Mesodermal cell (in vitro differentiated cells): Measurements from ENCODE around the gene ZSCAN30.

Experiments
- H3K27ac ChIP-seq: 2 replicates; pipeline ENCODE4 v1.7.0; 2013; ENCODE audit warnings: mild to moderate bottlenecking, low read depth, low read length, moderate library complexity; ENCODE audit not compliant: severe bottlenecking
- H3K36me3 ChIP-seq: 2 replicates; pipeline ENCODE4 v1.7.1; 2013; ENCODE audit warnings: mild to moderate bottlenecking, low read length, moderate library complexity; ENCODE audit not compliant: control insufficient read depth, insufficient read depth
- H3K4me1 ChIP-seq: one replicate; pipeline ENCODE4 v1.7.1; 2013; ENCODE audit warnings: mild to moderate bottlenecking, low read length; ENCODE audit not compliant: insufficient read depth, control insufficient read depth, poor library complexity, severe bottlenecking
- H3K4me3 ChIP-seq: 2 replicates; pipeline ENCODE4 v1.7.0; 2013; ENCODE audit warnings: low read length, control low read depth, mild to moderate bottlenecking; ENCODE audit not compliant: insufficient read depth, poor library complexity, severe bottlenecking; ENCODE audit errors: extremely low read depth
- H3K9me3 ChIP-seq: 2 replicates; pipeline ENCODE4 v1.7.1; 2013; ENCODE audit warnings: mild to moderate bottlenecking, low read length, moderate library complexity; ENCODE audit not compliant: control insufficient read depth
- WGBS, 2 experiments: methylation state at CpG; one replicate each; pipeline ENCODE4 v1.1.5; 2013; ENCODE audit warnings: missing lambda C conversion rate in 2 of 2; ENCODE audit not compliant: insufficient coverage in 2 of 2; 5-methylcytosine and 5-hydroxymethylcytosine counted together

ZSCAN30 gene

GRCh38 chr18:35282353-35282752 lies 7.7 kb downstream of the ZSCAN30 start:
- Histone ChIP-seq H3K4me3 (no peak overlapping the region), H3K27ac (no peak overlapping the region), H3K4me1 (peaks cover 10% of the 10 kb centered on the region), H3K36me3 (peaks cover 14% of the 10 kb centered on the region), H3K9me3 (peaks cover 35% of the 10 kb centered on the region)
- 40 to 80% methylated on average over 1 of the region's 1 CpG for WGBS, 2 experiments

- Histone ChIP-seq H3K27ac (no peak overlapping the region), H3K9me3 (peaks cover 30% of the 10 kb centered on the region), H3K36me3 (peaks cover 4% of the 10 kb centered on the region), H3K4me3 (no peak overlapping the region), H3K4me1 (peaks cover 10% of the 10 kb centered on the region)
Observed at GRCh38 chr18:35278969-35279368, 11.1 kb downstream of the ZSCAN30 start.

DNA sequence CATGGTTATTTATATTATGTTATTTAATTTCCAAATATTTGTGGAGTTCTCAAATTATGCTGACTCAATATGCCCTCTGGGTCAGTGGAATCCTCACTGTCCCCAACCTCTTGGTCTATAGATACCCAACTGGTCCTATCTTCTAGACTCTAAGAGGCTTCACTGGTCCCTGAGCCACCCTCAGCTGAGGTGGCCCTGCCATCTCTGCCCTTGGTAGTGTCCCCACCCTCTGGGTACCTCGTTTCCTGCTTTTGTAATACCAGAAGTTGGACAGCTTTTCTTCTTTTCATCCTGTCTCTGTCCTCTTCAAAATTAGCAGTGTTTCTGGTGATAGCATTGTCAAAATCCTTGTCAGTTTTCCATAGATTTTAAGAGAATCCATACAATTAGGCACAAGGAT lies 11.9 kb downstream of the ZSCAN30 start:
- H3K9me3 ChIP-seq: peaks cover 25% of the 10 kb centered on the region
- WGBS, 2 experiments: 83 to 100% methylated on average over 1 of the region's 1 CpG

DNA sequence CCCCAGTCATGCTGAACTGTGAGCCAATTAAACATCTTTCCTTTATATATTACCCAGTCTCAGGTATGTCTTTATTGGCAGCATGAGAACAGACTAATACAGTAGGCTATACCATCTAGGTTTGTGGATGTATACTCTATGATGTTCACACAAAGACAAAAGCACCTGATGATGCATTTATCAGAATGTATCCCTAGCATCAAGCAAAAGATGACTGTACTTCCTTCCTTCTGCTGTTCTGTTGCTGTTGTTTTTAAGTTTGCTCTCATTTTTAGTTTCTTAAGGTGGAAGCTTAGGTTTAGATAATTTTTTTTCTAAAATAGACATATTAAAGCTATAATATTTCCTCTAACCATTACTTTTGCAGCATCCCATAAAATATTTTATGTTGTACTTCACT lies 12.4 kb downstream of the ZSCAN30 start:
- peaks cover 8% of the 10 kb centered on the region for H3K4me1 ChIP-seq
- H3K4me3 ChIP-seq: no peak overlapping the region
- H3K27ac ChIP-seq: no peak overlapping the region
- H3K9me3 ChIP-seq: peaks cover 21% of the 10 kb centered on the region
- no peaks in the 10 kb centered on the region for H3K36me3 ChIP-seq

More for the DNA sequence above, 11.9 kb downstream of the ZSCAN30 start:
- Histone ChIP-seq H3K4me3 (no peak overlapping the region), H3K4me1 (peaks cover 10% of the 10 kb centered on the region), H3K36me3 (no peaks in the 10 kb centered on the region), H3K27ac (no peak overlapping the region)

DNA sequence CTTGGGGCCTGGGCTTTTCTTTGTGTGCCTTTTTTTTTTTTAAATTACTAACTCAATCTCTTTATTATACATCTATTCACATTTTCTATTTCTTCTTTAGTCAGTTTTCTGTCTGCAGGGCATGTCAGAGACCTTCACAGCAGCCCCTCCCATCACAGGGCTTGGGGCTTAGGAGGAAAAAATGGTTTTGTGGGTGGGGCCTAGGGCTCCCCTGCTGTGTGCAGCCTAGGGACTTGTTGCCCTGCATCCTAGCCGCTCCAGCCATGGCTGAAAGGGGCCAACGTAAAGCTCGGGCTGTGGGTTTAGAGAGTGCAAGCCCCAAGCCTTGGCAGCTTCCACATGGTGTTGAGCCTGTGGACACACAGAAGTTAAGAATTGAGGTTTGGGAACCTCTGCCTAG lies 13.8 kb downstream of the ZSCAN30 start:
- Histone ChIP-seq H3K4me1 (no peaks in the 10 kb centered on the region), H3K27ac (no peak overlapping the region), H3K4me3 (no peak overlapping the region), H3K9me3 (peaks cover 21% of the 10 kb centered on the region), H3K36me3 (no peaks in the 10 kb centered on the region)
- WGBS, 2 experiments: 94 to 100% methylated on average over 2 to 3 of the region's 3 CpGs

DNA sequence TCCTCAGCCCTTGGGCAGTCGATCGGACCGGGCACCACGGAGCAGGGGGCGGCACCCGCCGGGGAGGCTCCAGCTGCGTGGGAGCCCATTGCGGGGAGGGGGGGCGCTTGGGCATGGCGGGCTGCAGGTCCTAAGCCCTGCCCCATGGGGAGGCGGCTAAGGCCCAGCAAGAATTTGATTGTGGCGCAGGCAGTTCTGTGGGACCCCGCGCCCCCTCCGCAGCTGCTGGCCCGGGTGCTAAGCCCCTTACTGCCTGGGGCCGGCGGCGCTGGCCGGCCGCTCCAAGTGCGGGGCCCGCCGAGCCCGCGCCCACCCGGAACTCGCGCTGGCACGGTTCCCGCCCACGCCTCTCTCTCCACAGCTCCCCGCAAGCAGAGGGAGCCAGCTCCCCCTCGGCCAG lies 18.4 kb downstream of the ZSCAN30 start:
- WGBS, 2 experiments: 89 to 94% methylated on average over 33 to 34 of the region's 35 CpGs
- Histone ChIP-seq H3K36me3 (no peaks in the 10 kb centered on the region), H3K4me3 (no peak overlapping the region), H3K4me1 (no peaks in the 10 kb centered on the region), H3K27ac (no peak overlapping the region), H3K9me3 (peaks cover 16% of the 10 kb centered on the region)

- Histone ChIP-seq H3K27ac (no peak overlapping the region), H3K9me3 (peaks cover 12% of the 10 kb centered on the region), H3K36me3 (no peaks in the 10 kb centered on the region), H3K4me3 (no peak overlapping the region), H3K4me1 (no peaks in the 10 kb centered on the region)
- 93 to 100% methylated on average over 2 of the region's 2 CpGs for WGBS, 2 experiments
Observed at GRCh38 chr18:35268821-35269220, 21.2 kb downstream of the ZSCAN30 start.

- H3K4me1 ChIP-seq: no peaks in the 10 kb centered on the region
- H3K9me3 ChIP-seq: peaks cover 8% of the 10 kb centered on the region
- WGBS, 2 experiments: 90 to 93% methylated on average over 30 of the region's 30 CpGs
- no peak overlapping the region for H3K27ac ChIP-seq
- no peak overlapping the region for H3K4me3 ChIP-seq
- peaks cover 8% of the 10 kb centered on the region for H3K36me3 ChIP-seq
Observed at GRCh38 chr18:35267809-35268208, 22.2 kb downstream of the ZSCAN30 start.

GRCh38 chr18:35267161-35267651 lies 22.8 kb downstream of the ZSCAN30 start:
- peaks cover 14% of the 10 kb centered on the region for H3K36me3 ChIP-seq
- H3K9me3 ChIP-seq: peaks cover 8% of the 10 kb centered on the region
- H3K4me1 ChIP-seq: no peaks in the 10 kb centered on the region
- H3K27ac ChIP-seq: no peak overlapping the region
- H3K4me3 ChIP-seq: no peak overlapping the region
- 95 to 97% methylated on average over 25 to 39 of the region's 48 CpGs for WGBS, 2 experiments

- Histone ChIP-seq H3K36me3 (peaks cover 14% of the 10 kb centered on the region), H3K4me3 (no peak overlapping the region), H3K4me1 (no peaks in the 10 kb centered on the region), H3K27ac (no peak overlapping the region), H3K9me3 (peaks cover 8% of the 10 kb centered on the region)
- WGBS, 2 experiments: 86% methylated on average over 2 of the region's 2 CpGs; no CpG with 5 or more reads in 1 of the 2 experiments
Observed at GRCh38 chr18:35264409-35264808, 25.6 kb downstream of the ZSCAN30 start.

DNA sequence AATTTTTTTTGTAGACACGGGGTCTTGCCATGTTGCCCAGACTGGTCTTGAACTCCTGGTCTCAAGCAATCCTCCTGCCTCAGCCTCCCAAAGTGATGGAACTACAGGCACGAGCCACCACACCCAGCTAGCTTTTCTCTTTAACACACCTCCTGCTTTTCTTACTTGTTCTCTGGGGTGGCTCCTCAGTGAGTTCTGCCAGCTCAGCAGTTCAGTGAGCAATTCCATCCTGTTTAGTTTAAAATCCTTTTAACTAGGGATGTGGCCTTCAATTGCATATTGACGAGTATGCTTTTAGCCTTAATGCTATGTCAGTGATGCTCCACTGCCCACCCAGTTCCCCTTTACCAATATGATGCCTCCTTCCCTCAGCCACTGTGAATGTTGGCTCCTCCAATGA lies 33.1 kb downstream of the ZSCAN30 start:
- Histone ChIP-seq H3K4me3 (no peak overlapping the region), H3K9me3 (peaks cover 24% of the 10 kb centered on the region), H3K4me1 (no peaks in the 10 kb centered on the region), H3K36me3 (peaks cover 43% of the 10 kb centered on the region), H3K27ac (no peak overlapping the region)
- WGBS, 2 experiments: 84 to 86% methylated on average over 2 of the region's 3 CpGs
